NK-92 (cell line): ENCODE measurements around the gene CDC14A.
"Not testable (repeated sequence)": the region's sequence is repeated elsewhere in the genome, so short reads cannot be mapped to it uniquely, and the experiment has no call there.

Experiments used
- DNase-seq: peaks from one replicate; lab custom pipeline; 2025; ENCODE audit not compliant: unreplicated experiment; lab: John Stamatoyannopoulos, UW

The CDC14A gene

DNA sequence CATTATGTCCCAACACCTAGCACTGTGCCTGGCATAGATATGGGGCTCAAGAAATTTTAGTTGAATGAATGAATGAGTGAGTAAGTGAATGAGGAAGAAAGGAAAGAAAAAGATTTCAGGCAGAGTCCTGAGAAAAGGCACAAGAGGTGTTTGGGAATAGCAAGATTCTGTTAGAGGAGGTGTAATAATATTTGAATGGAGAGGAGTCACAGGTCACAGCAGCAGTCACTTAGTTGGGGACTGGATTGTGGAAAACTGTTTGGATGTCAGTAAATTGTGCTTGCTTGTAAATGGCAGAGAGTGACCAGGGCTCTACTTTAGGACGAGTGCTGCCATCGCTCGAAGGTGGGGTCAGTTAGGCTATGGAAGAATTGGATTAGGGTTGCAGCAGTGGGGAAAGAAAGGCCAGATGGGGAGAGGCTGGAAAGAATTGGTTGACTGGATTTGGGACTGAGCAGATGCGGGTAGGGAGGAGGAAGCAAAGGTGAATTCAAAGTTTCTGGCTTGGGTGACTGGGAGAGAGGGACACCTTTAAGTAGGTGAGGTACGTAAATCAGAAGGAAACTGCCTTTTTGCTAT is 9.3 kb downstream of the CDC14A start:
- no peak for DNase-seq

- no peak for DNase-seq
Measured at GRCh38 chr1:100362821-100363466, 10.6 kb downstream of the CDC14A start.

DNA sequence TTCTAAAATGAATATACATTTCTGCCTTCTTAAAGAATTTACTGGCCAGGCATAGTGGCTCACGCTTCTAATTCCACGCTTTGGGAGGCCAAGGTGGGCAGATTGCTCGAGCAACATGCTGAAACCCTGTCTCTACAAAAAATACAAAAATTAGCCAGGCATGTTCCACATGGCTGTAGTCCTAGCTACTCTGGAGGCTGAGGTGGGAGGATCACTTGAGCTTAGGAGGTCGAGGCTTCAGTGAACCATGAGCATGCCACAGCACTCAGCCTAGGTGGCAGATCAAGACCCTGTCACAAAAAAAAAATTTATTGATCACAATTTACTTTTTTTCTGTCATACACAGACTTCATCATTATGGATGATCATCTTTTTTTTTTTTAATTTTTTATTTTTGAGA is 11.5 kb downstream of the CDC14A start:
- no peak for DNase-seq

DNA sequence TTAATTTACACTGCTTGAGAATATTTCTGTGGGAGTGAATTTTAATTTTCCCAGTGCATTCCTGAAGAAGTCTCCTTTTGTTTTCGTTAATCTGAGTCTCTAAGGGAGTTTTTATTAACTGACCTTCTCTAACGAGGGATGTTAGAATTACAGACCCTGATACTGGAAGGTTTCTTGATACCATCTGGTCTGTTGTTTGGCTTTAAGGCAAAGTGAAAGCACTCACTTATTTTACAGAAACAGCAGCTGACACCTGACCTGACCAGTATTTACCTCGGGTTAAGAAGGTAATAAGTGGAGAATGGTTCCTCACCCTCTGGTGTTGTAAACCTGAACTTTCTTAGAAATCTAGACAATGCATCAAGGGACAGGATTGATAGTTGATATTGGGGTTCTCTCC is 12.4 kb downstream of the CDC14A start:
- DNase-seq: no peak

DNA sequence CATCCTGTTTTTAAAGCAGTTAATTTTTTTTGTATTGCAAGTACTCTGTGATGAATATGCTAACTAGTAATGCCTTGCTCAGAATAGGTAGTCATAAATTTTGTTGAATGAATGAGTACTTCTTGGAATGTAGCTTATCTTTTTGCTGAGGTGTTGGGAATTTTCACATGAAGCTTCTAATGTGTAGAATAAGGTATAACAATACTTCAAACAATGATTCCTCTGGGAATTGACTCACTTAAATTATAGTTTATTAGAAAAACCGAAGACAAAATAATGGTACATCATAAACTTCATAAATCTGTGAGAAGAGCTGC is 13.9 kb downstream of the CDC14A start:
- DNase-seq: no peak

GRCh38 chr1:100369339-100369738 is 17.0 kb downstream of the CDC14A start:
- DNase-seq: not testable (repeated sequence)

DNA sequence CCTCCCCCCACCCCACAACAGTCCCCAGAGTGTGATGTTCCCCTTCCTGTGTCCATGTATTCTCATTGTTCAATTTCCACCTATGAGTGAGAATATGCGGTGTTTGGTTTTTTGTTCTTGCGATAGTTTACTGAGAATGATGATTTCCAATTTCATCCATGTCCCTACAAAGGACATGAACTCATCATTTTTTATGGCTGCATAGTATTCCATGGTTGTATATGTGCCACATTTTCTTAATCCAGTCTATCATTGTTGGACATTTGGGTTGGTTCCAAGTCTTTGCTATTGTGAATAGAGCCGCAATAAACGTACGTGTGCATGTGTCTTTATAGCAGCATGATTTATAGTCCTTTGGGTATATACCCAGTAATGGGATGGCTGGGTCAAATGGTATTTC is 21.6 kb downstream of the CDC14A start:
- DNase-seq: not testable (repeated sequence)

DNA sequence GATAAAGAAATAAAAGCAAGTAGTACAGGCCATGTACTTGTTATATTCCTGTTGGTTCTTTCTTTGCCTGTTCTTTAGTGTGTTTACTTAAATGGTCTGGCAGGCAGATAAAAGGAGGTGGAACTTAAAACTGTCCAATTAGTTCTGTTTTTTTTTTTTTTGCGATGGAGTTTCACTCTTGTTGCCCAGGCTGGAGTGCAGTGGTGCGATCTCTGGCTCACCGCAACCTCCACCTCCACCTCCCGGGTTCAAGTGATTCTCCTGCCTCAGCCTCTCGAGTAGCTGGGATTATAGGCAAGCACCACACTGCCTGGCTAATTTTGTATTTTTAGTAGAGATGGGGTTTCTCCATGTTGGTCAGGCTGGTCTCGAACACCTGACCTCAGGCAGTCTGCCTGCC is 24.6 kb downstream of the CDC14A start:
- not testable (repeated sequence) for DNase-seq

GRCh38 chr1:100377590-100378361 is 25.5 kb downstream of the CDC14A start:
- DNase-seq: no peak

- DNase-seq: no peak
Measured at GRCh38 chr1:100378956-100379355, 26.6 kb downstream of the CDC14A start.

- no peak for DNase-seq
Measured at GRCh38 chr1:100380635-100381034, 28.3 kb downstream of the CDC14A start.

- no peak for DNase-seq
Measured at GRCh38 chr1:100382657-100383056, 30.4 kb downstream of the CDC14A start.

DNA sequence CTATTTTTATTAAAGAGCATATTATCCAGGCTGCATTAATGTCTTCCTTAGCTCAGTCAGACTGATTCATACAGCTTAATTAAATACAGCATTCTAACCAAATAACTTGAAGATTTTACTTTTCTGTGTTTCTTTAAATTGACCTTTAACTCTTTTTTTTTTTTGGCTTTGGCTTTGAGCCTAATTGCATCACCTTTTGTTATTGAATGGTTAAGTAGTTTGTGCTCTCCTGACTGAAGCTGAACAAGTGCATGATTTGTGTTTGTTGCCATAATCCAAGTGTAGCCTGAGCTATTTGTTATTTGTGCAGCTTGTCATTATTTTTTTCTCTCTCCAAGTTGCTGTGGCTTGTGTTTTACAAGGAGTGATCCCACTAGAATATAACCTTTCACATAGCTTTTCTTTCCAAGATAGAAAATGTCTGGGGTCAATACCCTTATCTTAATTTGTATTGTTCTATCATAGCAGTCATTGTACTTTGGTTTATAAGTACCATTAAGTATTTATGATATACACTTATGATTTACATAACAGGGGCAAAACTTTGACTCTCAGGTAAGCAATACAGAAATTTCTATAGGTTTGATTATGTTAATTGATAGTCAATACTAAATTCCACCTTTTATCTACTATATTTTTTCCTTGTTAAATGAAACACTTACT is 31.6 kb downstream of the CDC14A start:
- DNase-seq: no peak

DNA sequence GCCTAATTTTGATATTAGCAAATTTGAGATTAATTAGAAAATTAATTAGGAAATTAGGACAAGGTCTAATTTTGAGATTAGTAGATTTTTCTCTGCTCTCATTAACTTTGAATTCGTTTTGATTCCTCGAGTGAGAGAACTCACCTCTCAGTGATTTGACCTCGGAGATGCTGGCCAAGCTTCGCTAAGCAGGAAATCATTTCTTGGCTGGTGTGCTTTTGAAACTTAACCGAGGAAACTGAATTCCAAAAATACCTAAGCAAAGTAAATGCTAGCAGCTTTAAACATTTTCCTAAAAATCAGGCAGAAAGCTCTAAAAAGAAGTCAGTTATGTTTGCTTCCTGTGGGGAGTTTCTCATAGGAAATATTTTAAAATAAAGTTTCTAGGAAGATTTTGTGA is 34.9 kb downstream of the CDC14A start:
- DNase-seq: no peak

- DNase-seq: no peak
Measured at GRCh38 chr1:100387657-100388350, 35.5 kb downstream of the CDC14A start.

DNA sequence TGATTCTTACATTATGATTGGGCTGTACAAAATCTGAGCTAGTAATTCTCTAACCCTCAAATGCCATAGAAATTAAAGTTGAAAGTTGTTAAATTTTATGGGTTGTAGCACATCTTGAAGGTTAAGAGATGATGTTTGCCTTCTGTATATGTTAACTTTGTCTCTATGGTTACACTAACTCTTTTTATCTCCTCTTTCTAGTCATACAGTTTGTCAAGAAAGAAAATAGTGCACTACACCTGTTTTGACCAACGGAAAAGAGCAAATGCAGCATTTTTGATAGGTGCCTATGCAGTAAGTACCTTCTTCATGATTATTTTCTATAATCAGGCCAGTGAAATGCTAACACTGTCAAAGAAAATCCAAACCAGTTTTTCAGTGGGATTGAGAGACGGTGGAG is 38.2 kb downstream of the CDC14A start:
- no peak for DNase-seq

GRCh38 chr1:100391675-100392074 is 39.4 kb downstream of the CDC14A start:
- no peak for DNase-seq

DNA sequence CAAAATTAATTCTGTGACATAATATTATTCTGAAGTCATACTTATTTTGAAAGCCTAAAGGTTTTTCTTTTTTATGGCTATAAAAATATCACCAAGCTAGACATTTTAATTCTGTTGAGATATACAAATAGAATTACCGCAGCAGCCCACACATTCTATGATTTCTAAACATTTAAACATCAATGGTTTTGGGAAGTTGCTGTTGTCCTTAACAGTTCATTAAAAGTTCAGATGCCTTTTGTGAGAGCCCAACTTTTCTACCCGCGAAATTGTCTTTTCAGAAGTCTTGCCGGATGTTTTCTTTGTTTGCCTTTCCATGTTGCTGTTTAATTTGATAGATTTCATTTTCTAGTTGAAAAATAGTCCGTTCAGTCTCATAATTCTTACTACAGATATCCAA is 40.5 kb downstream of the CDC14A start:
- DNase-seq: no peak

DNA sequence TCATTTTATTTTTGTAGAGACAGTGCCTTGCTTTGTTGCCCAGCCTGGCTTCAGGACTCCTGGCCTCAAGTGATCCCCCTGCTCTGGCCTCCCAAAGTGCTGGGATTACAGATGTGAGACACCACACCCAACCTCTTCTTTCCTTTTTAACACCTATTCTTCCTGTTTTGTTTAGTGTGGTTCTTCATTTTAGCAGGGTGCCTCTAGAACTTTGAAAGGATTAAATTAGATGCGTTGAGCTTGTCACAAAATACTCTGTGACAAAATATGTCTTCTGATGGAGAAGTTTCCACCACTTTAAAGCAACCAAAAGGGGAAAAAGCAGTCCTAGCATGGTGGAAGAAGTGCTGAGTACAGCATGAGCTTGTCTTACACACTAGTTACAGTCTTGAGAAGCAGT is 42.0 kb downstream of the CDC14A start:
- no peak for DNase-seq

GRCh38 chr1:100395913-100396312 is 43.6 kb downstream of the CDC14A start:
- no peak for DNase-seq

DNA sequence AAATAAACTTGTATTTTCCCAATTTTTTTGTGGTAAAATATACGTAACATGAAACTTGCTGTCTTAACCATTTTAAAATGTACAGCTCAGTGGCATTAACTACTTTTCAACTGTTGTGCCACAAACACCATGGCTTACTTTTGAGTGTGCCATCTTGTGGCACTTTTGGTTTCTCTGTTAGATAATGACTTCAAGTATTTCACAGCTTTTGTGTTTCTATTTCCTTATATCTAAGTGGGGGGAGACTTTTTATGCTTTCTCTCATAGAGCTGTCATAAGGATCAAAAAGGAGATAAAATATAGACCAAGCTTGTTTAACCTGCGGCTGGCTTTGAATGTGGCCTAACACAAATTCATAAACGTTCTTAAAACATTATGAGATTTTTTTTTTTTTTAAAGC is 44.3 kb downstream of the CDC14A start:
- no peak for DNase-seq
